ENCODE data around the gene CNTN4.

CNTN4 gene

DNA sequence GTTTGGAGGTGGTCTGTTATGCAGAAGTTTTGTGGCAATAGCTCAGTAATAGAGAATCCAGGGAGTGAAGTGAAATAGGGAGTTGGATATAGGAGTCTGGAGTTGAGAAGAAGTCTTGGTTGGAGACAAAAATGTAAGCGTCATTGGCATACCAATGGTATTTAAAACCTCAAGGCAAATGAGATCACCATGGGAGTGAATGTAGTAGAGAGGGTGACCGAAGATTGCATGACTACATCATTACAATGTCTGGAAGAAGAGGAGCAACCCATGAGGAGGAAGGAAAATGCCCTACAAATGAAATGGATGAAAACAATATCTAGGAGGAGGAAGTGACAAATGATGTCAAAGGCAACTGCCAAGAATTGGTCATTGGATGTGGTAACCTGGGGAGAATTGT lies 54.4 kb downstream of the CNTN4 start:
- no peak for DNase-seq (ENCODE audit: low spot score)

- no peak for DNase-seq (ENCODE audit: low spot score)
Measured at GRCh38 chr3:2153547-2153946, 54.9 kb downstream of the CNTN4 start.

GRCh38 chr3:2154621-2155020 lies 56.0 kb downstream of the CNTN4 start:
- DNase-seq (ENCODE audit: low spot score): no peak

GRCh38 chr3:2156244-2156847 lies 57.7 kb downstream of the CNTN4 start:
- DNase-seq (ENCODE audit: low spot score): peak; percentile 42

- no peak for DNase-seq (ENCODE audit: low spot score)
Measured at GRCh38 chr3:2158828-2159227, 60.2 kb downstream of the CNTN4 start.

GRCh38 chr3:2166552-2166951 lies 67.9 kb downstream of the CNTN4 start:
- peak; percentile 1 for DNase-seq (ENCODE audit: low spot score)

GRCh38 chr3:2172561-2173171 lies 74.0 kb downstream of the CNTN4 start:
- DNase-seq (ENCODE audit: low spot score): no peak

GRCh38 chr3:2180634-2181033 lies 82.0 kb downstream of the CNTN4 start:
- no peak for DNase-seq (ENCODE audit: low spot score)

DNA sequence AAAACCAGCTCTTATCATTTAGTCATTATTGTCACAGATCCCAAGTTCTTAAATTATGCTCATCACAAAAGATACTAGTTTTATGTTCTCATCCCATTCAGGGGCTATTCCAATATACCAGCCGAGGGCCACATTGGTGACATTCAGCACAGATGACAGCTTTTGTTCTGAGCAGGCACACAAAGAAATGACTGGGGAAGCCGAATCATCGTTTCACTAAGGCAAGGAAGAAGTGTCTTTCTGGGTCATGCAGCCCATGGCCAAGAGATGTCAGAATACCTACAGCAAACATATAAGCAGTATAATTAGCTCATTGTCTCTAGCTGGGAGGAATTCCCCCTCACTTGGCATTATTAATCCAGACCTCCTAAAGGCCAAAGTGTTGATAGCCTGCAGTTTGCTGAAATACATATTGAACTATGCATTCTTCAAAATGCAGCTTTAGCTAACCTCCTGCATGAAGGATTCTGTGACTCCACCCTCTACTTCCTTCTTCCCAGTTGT lies 100.2 kb downstream of the CNTN4 start:
- no peak for DNase-seq (ENCODE audit: low spot score)

DNA sequence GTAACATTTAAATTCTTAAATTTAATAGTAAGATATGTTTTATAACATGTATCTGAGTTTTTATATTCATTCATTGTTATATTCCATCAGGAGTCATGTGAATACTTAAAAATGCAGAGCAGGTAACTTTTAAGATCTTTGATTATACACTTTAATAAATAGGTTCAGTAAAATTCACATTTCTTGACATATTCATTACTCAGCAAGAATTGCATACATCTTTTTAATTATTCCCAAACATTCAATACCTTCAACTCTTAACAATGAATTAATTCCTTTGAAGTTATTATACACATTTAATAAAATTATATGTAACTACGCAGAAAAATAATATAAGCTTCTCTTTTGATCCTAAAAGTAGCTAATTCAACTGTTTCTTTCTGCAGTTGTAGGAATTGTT lies 105.4 kb downstream of the CNTN4 start:
- DNase-seq (ENCODE audit: low spot score): no peak

DNA sequence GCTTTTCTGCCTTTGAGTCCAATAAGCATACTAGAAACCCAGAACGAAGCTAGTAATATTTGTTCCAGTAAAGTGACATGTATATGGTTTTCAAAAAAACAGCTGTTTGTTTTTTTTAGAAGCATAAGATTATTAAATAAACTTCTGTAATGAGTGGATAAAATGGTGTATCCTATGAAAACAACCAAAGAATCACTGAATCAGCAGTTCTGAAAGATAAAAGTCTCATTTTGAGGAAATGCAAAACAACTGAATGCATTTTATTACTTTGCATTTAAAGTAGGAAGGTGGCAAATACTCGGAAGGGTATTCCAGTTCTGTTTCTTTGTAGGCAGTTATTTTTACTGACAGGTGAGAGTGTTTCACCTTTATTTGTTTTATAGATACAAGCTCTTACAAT lies 107.0 kb downstream of the CNTN4 start:
- DNase-seq (ENCODE audit: low spot score): no peak

- no peak for DNase-seq (ENCODE audit: low spot score)
Measured at GRCh38 chr3:2206536-2206935, 107.9 kb downstream of the CNTN4 start.

DNA sequence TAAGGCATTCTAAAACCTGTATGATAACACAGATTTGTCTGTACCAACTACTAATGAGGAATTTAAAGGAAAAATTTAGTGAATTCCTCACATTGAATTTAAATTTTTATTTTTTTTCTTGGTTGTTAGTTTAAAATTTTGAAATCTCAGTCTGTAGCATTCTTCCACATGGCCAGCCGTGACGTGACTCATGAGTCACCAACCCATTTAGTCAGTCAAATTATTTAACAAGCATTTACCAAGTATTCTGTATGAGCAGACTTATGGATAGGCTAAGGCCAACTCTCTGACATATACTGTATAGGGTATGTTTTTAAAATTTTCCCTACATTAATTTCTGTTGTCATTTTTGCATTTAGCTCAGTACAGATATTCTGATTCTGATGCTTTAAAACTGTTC lies 112.9 kb downstream of the CNTN4 start:
- no peak for DNase-seq (ENCODE audit: low spot score)

DNA sequence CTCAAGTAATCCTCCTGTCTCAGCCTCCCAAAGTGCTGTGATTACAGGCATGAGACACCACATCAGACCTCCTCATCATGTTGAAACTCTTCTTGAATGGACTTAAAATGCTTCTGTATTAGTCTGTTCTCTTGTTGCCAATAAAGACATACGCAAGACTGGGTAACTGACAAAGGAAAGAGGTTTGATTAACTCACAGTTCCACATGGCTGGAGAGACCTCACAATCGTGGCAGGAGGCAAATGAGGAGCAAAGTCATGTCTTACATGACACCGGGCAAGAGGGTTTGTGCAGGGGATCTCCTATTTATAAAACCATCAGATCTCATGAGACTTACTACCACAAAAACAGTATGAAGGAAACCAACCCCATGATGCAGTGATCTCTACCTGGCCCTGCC lies 113.5 kb downstream of the CNTN4 start:
- DNase-seq (ENCODE audit: low spot score): no peak

GRCh38 chr3:2218375-2218774 lies 119.7 kb downstream of the CNTN4 start:
- DNase-seq (ENCODE audit: low spot score): no peak

GRCh38 chr3:2218816-2219215 lies 120.2 kb downstream of the CNTN4 start:
- DNase-seq (ENCODE audit: low spot score): no peak

DNA sequence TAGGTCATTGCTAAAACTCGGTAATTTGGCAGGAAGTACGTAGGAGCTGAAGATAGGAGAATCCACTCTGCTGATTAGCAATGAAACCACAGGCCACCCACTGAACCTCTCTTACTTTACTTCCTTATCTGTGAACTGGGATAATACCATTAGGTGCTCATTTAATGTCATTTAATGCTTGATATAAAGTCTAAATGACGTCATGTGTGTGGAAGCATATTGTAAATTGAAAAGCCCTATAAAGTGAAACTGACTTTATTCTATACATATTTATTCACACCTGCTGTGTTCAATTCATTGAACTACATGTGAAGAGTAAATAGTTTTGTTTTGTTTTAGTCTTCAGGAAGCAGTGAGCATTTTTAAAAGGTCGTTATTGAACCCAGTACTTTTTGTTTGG lies 137.5 kb downstream of the CNTN4 start:
- no peak for DNase-seq (ENCODE audit: low spot score)

GRCh38 chr3:2244137-2244536 lies 145.5 kb downstream of the CNTN4 start:
- DNase-seq (ENCODE audit: low spot score): no peak

DNA sequence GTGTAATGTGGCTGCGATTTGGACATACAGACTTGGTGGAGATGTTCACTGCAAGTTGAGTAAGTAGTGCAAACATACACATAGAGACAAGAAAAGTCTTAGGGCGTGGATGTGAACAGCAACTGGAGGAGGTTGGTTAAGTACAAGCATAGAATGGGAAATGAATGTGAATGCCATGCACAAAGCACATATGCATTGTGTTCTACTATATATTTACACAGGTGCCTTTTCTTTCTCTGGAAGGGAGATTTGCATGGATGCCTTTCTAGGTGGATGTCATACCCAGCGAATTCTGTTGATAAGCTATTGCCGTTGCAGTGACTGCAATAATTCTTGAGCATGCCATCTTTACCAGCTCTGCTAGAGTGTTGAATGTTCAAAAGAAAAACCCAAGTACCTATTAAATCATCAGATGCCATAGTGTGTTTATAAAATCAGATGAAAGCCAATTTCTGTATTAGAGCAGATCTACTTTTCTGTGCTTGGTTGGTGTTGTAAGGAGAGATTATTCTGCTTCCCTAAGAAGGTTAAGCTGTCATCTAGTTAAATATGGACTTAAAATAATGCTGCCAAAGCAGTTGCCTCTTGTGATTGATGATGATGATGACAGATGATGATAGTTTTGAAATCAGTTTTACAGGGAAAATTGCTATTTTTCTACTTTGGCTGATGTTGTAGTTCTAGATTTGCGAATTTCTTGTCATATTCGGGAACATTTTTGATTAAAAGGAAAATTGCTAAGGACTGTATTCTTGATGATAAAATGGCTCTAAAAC lies 148.4 kb downstream of the CNTN4 start:
- DNase-seq (ENCODE audit: low spot score): no peak

- DNase-seq (ENCODE audit: low spot score): no peak
Measured at GRCh38 chr3:2247831-2248230, 149.2 kb downstream of the CNTN4 start.

GRCh38 chr3:2250783-2251182 lies 152.1 kb downstream of the CNTN4 start:
- no peak for DNase-seq (ENCODE audit: low spot score)

- DNase-seq (ENCODE audit: low spot score): no peak
Measured at GRCh38 chr3:2261747-2262146, 163.1 kb downstream of the CNTN4 start.

DNA sequence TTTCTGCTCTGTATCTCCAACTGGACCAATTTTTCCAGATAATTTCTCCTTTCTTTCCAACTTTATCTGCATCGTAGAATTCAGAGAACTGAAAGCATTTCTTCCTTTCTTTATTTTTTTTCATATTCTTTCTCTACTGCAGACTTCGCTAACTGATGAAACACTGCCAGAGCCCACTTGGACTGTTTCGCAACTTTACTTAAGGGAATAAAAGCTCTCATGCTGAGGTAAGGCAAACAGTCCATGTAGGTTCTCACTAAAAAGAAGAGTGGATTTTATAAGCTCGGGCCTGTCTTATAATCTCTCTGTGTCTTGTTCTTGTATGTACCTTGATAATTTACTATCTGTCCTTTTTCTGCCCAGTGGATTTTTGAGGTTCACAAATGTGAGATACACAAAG lies 163.5 kb downstream of the CNTN4 start:
- no peak for DNase-seq (ENCODE audit: low spot score)
